SH-SY5Y (cell line): Measurements from ENCODE around the gene NIM1K.

Experiments used
- GATA2 ChIP-seq: IDR thresholded peaks from 2 replicates; pipeline ENCODE4 v1.6.1; 2011; ENCODE audit warnings: mild to moderate bottlenecking, low read depth, low read length
- GATA3 ChIP-seq: IDR thresholded peaks from 2 replicates; pipeline ENCODE4 v1.6.1; 2011; ENCODE audit warnings: low read depth, mild to moderate bottlenecking, low read length, moderate library complexity

DNA sequence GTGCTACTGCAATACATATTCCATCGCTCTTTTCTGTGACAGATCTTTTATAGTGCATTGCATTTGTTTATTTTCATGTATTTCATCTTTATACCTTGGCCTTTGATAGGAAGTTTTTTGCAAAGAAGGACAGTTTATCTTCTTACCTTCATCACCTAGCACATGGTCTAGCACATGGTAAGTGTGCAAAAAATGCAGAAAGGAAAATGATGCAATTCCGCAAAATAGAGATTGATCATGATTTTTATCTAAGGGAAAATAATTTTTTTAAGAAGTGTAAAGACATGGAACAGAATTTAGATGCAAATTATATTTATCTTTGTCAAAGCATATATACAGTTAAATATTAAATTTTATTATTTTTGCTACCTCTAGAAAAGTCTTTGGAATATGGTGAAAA is 19.2 kb upstream of the NIM1K start:
- no peak for TF ChIP-seq GATA2
- TF ChIP-seq GATA3 = no peak
